SKM-1 (cell line): Measurements from ENCODE around the gene PDXK.
A peak's percentile ranks its signal among the peaks of the same experiment; 100 is the strongest.

Experiments used
- DNase-seq: peaks from one replicate; lab custom pipeline; 2025; ENCODE audit not compliant: unreplicated experiment; lab: John Stamatoyannopoulos, UW

Gene PDXK

DNA sequence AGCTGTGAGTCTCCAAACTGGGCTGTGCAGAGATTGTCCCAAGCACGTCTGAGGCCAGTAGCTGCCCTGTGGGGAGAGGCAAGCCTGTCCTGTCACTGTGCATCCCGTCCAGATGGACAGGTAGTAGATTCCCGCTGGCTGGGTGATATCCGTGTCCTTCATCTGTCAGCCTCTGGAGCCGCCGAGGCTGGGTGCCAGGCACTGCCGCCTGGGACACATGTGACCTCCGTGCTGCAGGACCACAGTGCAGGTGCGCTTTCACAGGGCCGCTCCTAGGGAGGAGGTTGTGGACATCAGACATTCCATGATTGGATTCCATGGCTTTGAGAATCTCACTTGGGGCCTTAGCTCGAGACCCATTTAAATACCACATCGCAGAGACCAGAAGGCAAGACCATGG lies 4.7 kb downstream of the PDXK start:
- no peak for DNase-seq

DNA sequence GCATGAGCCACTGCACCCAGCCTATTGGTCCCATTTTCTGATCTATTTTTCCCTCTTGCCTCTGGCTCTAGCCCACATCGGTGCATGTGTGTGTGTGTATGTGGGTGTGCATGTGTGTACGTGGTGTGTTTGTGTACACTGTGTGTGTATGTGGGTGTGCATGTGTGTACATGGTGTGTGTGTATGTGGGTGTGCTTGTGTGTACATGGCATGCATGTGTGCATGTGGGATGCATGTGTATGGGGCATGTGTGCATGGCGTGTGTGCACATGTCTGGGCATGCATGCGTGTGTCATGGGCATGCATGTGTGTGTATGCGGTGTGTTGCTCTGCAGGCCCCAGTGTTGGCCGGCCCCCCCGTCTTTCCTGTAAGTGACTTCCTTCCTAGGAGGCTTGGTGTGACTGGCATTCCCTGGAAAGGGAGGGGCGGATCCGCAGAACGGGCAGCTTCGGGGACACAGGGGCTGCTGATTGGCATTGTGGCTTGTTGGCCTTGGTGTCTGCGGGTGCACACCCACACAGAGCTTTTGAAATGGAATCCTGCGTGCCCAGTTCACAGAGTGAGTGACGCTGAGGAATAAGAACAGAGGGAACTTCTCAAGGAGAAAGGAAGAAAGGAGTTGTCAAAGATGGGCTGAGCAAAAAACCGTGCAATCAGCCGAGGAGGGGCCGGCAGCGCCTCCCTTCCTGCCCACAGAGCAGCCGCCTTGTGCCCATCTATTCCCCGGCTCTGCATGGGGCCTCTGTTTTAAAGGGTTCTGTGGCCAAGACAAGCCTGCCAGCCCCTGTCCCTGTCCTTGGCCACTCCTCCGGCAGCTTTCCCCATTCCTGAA lies 8.0 kb downstream of the PDXK start:
- no peak for DNase-seq

DNA sequence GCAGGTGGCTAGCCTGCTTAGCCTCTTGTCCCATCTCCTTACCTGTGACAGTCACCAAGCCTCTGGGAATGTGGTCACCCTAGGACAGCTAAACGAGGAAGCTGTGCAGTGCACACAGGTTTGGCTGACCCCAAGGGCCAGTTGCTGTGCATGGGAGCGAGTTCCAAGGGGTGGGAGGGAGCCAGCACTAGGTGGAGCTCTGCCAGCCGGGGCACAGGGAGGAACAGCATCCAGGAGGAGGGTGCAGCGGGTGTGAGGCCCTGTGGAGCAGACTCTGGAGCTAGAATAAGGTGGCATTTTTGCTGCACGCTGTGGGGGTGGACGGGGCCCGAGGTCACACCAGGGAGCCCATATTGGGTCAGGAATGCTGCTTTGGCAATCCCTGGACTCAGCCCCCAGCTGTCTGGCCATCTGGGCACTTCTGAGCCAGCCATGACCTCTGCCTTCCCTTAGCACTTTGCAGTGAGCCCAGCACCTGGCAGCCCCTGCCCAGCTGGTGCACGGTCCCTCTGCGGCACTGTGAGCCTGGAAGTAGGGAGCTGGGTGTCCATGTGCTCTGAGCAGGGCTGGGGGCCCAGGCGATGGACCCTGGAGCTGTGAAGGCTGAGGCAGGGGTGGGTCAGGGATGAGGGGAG lies 8.7 kb downstream of the PDXK start:
- no peak for DNase-seq

DNA sequence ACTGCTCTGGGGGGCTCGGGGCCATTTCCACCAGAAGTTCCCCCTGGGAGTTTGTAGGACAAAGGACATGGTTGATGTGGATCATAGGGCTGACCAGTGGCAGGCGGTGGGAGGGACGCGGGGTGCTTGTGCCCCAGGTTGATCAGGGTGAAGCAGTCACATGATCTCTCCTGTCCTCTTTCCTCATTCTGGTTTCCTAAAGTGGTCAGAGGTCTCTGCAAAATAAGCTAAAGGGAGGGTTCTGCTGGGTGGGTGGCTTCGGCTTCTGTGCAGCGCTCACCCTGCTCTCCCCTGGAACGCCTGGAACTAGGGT lies 9.2 kb downstream of the PDXK start:
- DNase-seq = peak; percentile 48

DNA sequence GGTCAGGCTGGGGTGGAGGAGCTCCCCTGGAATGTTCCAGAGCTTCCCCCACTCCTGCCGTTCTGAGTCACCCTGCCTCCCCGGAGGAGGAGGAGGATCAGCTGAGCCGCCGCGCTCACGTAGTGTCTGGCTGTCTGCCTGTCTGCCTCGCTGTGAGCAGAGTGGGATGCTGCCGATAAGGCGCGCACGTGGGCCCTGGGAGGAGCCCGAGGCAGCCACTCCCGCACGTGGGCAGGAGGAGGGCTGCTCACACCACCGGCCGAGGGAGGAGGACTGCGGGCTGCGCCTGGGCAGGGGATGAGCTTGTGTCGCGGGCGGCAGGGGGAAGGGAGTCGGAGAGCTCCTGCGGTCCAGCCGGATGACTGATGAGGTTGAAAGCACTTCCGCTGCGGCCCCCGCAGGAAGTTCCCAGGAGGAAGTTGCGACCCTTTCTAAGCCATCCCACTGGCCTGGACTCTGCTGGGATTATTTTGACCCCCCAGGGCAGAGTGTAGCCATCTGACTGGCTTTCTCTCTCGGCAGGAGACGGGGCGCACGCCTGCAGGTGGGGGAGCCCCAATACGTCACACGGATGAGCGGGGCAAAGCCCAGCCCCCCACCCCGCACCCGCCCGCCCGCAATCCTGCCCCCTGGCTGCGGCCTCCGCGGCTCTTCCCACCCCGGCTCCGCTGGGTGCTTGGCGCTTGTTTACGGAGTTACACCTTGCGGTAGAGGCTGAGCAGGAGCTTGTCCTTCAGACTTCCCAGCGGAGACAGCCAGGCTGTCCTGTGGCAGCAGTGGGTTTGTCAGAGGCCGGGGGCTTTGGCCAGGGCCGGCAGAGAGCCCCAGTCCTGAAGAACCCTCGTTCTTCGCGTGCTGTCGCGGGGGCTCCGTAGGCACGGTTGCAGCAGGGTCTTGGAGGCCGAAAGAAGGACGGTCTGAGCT lies 9.8 kb downstream of the PDXK start:
- peak; percentile 82 for DNase-seq

DNA sequence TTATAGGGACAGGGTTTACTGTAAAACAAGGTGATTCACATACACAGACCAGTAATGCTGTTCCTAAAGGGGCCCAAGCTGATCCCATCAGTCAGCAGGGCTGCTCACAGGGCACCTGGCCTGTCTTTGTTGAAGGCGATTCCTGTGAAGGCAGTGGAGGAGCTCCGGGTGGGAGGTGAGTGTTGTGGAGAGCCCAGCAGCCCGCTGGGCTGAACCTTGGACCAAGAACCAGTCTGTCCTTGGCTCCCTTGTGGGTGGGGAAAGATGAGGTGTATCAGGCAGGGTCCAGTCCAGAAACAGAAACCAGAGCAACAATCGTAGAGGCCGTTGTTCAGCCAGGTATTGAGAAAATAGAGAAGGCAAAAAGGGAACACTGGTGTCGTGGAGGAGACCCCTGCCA lies 12.5 kb downstream of the PDXK start:
- DNase-seq = no peak

DNA sequence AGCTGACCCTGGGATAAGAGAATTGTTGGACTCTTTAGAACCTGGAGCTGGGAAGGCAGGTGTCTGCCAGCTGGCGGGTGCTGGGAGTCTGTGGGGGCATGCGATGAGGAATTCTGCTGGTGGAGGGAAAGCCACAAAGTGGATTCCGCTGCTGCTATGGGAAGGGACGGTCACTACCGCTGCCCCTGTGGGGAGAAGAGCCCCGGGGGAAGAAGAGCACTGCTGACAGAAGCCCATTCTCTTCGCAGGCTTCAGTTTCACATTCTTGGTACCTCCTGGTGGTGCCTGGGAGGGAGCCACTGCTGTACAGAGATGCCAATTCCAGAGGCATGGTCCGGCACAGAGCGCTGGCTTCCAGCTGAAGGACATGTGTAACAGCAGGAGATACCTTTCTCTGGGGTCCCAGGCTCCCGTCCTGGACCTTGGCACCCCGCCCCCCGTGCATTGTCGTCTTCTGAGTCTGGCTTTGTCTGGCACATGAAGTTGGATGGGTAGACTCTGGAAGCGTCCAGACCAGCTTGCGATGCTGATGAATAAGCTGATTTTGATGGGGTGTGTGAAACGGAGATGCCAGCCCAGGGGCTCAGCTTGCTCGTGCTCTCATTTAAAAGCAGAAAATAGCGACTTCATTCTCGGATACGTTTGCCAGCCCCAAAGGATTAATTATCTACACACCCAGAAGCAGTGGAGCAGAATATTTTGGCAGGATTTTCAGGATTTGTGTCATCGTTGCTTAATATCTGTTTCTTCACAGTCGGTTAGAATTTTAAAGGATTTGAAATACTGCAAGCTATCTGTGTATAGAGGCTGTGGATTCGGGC lies 13.2 kb downstream of the PDXK start:
- no peak for DNase-seq

DNA sequence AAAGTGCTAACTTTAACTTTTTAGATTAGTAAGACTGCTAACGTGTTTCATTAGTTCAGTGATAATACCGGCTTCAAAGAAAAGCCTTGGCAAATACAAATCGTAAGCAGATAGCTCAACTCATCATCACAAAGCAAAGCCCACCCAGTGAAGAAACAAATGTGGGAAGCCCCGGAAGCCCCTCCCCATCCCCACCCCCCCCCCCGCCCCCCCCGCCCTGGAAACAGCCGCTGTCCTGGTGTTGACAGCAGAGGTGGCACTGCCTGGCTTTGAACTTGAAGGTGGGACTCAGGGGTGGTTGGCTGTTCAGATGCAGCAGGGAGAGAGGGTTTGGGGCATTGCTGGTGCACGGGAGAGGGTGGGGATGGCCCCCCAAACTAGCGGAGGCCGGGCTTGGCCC lies 14.1 kb downstream of the PDXK start:
- DNase-seq = no peak

DNA sequence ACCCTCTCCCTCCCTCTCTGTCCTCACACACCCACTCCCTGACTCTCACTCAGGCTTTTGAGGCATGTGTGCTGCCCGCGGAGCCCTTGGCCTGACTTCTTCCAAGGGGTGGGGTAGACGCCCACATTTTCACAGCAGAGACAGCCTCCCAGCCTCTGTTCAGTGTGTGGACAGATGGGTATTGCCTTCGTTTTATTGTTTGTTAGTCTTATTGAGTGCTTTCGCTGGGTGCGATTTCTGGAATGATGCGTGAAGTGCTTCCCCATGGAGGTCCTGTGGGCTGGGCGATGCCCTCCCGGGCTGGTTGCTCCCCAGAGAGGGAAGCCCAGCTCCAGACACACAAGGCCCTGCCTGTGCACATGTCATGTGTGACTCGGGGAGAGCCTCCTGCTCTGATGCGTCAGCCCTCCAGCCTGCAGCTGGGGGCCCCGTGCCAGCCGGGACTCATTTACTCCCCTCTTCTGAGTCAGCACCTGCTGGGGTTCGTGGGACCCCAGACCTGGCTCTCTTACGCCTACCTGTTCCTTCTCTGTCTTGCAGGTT lies 14.7 kb downstream of the PDXK start:
- no peak for DNase-seq

DNA sequence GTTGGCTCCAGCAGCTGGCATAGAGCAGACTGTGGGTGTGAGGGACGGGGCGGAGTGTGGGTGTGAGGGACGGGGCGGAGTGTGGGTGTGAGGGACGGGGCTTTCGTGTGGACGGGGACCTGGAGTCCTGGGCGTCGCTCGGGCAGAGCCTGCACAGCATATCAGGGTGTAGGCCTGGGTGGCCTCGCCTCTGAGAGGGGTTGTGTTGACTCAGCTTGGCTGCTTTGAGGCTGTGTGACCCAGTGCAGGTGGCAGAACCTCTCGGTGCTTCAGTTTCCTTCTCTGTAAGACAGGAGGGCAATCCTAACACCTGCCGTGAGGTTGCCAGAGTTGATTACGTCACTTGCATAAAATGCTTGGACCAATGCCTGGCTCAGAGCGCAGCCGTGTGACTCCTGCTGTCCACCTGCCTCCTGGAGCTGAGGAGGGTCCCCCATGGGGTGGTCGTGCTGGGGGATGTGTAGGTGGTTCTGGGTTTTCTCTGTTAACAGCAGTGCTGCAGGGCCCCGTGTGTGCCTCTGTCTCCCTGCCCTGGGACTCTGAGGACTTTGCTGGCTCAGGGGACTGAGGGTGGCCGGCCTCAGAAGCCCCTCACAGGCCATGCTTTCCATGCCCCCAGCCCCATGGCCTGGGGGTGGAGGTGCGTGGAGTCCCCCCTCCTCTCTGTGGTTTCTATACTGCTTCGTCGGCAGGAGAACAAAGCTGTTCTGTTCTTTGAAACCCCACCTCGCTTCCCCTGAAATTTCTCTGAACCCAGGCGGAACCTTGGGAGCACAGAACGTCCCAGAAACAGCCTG lies 15.4 kb downstream of the PDXK start:
- DNase-seq = no peak

DNA sequence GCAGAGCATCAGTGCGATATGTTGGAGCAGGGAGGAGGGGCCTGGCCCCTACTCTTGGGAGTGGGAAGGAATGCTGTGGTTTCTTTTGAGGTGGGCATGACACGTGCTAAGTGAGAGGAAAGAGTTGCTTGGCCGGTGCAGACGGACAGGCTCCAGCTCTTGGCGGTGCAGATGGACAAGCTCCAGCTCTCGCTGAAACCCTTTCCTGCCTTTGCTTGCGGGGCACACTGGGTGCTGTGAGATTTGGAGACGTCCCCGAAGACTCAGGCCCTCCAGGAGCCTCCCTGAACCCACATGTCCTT lies 15.9 kb downstream of the PDXK start:
- DNase-seq = no peak

DNA sequence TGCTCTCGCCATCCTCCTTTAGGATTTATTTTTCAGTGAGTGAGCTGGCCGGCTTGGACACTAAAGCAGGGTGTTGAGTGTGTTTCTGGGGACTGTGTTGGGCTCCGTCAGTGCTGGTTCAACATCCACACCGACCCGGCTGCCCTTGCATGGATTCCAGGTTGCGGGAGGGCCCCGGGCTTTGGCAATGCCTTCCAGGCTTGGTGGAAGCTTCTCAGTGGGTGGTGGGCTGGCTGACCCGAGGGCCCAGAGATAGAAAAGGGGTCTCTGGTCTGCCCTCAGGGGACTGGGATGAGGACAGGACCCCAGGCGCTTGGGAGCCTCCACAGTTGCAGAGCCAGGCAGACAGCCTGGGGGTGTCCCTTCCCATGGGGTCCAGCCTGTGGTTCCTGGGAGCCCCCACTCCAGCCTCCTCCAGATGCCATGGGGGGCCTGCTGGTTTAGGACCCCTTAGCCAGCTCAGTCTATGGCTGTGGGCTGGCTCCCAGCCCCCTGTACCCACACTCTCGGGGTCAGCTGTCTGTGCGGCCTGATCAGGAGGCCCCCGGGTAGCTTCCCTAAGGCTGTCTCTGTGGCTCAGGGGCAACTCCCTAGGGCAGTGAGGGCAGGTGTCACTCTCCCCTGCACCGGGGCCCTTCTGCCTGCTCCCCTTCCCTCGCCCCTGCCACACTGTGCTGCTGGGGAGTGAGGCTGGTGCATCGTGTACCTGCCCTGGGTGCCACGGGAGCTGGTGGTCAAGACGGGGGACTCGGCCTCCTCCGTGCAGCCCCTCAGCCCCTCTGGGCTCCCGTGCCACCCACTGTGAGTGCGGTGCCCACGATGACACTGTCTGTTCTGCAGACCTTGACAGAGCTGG lies 16.5 kb downstream of the PDXK start:
- no peak for DNase-seq

DNA sequence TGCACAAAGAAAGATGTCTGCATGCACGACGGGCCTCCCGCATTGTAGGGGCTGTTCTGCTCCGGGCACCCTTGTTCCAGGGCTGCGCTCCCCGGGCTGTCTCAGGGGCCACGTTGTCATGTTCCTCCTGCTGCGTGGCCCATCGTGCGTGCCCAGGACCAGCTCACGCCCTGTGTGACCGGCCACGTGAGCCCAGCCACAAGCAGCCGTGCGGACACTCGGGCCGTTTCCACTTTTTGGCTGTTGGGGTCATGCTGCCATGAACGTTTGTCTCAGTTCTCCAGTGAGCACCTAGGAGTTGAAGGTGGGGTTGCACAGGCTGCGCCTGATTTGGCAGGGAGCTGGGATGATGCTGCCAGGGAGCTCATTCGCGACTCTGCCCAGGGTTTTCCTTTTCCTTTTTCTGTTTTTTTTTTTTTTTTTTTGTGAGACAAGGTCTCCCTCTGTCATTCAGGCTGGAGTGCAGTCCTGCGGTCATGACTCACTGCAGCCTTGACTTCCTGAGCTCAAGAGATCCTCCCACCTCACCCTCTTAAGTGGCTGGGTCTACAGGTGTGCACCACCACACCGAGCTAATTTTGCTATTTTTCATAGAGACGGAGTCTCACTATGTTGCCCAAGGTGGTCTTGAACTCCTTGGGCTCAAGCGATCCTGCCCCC lies 17.4 kb downstream of the PDXK start:
- DNase-seq = no peak

DNA sequence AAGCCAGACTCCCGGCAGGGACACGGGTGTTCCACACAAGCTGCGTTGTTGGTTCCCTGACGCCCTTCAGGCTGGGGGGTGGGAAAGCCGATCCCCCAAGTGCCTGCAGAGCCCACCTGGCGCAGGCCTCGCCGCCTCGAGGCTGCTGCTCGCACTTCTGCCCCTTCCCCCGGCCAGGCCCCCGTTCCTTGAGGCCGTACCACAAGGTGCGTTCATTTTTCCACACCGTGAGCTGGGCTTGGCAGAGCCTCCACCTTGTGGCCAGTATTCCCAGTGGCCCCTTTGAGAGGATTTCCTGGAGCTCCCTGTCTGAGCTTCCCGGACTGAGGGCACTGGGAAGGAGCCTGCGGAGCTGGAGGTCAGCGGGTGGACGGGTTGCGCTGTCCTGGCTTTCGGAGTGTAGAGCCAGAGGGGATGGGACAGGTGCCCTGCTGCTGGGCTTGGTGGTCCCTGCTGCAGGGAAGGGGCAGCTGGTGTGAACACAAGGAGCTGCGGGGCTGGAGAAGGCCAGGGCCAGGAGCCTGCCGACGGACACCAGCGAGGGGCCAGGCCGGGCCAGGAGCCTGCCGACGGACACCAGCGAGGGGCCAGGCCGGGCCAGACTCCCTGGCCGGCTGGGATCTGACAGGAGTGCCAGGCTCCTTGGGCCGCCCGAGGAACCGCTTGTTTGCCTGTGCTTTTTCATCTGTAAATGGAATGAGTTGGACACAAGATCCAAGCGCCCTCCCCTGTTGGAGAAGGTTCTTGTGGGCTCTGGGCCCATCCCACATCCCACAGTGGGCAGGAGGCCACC lies 18.4 kb downstream of the PDXK start:
- DNase-seq = no peak

DNA sequence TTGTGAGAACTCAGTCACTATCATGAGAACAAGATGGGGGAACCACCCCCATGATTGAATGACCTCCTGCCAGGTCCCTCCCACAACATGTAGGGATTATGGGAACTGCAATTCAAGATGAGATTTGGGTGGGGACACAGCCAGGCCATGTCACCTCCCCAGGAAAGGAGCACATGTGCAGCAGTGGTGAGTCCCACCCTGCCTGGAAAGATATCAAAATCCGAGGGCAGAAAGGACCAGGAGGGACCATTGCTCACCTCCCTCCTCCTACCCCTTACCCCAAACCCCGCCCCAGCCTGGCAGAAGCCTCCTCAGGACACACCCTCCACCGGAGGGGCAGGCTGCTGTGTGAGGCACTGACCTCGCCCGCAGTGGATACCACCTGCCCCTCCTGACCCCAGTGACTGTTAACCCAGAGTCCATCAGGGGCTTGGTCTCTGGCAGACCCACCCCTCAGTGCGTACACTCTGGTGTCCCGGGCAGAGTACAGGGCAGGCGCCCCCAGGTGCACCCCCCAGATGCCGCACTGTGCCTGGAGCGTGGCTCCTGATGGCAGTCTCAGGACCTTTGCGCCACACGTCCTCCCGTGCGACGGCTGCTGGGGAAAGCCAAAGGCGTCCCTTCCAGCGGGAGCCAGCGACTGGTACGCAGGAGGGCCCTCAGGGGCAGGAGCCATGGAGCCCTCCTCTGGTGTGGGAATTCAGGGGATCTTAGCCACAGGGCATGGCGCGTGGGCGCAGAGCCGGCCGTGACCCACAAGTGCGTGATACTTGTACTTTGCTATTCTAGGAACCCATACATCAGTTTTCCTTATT lies 20.9 kb downstream of the PDXK start:
- DNase-seq = no peak

DNA sequence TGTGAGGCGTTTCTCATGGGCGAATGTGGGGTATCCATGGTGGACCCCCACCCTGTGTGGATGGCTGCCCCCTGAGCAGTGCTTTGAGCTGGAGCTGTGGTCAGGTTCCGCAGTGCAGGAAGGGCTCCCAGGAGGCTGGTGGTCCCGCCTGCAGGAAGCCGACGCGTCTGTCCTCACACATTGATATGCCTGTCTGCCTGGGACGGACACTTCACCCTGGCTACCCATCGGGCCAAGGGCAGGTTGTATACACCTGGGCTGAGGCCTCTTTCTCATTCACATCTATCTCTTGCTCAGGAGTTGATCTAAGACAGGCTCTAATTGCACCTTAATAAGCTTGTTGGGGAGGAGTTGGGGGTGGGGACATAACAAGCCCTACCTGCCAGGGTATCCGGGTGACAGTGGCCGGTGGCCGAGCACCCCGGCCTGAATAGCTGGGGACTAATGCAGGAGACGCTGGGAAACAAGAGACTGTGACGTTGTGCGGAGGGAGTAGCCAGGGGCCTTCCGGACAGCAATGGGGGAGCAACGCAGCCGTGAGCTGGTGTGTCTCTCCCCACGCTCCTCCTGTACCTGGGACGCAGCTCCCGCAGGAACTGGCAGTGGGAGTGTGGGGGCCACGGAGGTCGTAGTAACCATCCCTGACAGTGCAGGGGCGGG lies 21.7 kb downstream of the PDXK start:
- DNase-seq = no peak
